Right ventricle myocardium superior (tissue), 1 donor: ENCODE measurements around the gene LMX1B. TPM values are rescaled to one million over a fixed set of nuclear protein-coding genes. Genes with fewer than 3 reads are reported as not detected.
"Not testable (repeated sequence)": the region's sequence is repeated elsewhere in the genome, so short reads cannot be mapped to it uniquely, and the experiment has no call there.

Source experiments
- ATAC-seq: fragments of 200-7000 bp; cut with Tn5 transposase; one replicate; pipeline ENCODE4 v1.9.1; 2020; ENCODE audit warnings: mild to moderate bottlenecking; ENCODE audit not compliant: poor library complexity
- DNase-seq: peaks from one replicate; pipeline ENCODE4 v3.0.0-alpha.2; 2020
- intact Hi-C: fragments of 100-400 bp; cut with DNase I; formaldehyde crosslinking; loops from one replicate; pipeline ENCODE4 v1.11.2; 2022
- total RNA-seq: library from RNA; stranded (reverse); fragmentation: NEBNext Ultra II Directional; extraction: Animal tissue kit (Norgen Biotek cat#: 25700); gene quantifications from one replicate; pipeline ENCODE4 v1.2.1, GENCODE V29; 2021
- donor health status: DM: no; HTN: yes; CAD: no; lungs with severe emphysema.

LMX1B gene
- total RNA-seq, 1 donor from 2014 or later, result 0.70 TPM

- no peak for ATAC-seq
- intact Hi-C loops, result loop anchor here (10.0 kb wide), 1 partner anchor 193 kb away; no protein-coding TSS in a partner anchor
- peak; percentile 31 for DNase-seq
Measured at GRCh38 chr9:126697330-126697729, 83.6 kb downstream of the LMX1B start.

GRCh38 chr9:126698251-126698650 is 84.5 kb downstream of the LMX1B start:
- ATAC-seq, result no peak
- no peak for DNase-seq
- intact Hi-C loops, result loop anchor here (10.0 kb wide), 1 partner anchor 193 kb away; no protein-coding TSS in a partner anchor

GRCh38 chr9:126698756-126699155 is 85.0 kb downstream of the LMX1B start:
- intact Hi-C loops, result loop anchor here (10.0 kb wide), 1 partner anchor 194 kb away; no protein-coding TSS in a partner anchor
- DNase-seq, result no peak
- ATAC-seq, result no peak

- intact Hi-C loops, result loop anchor here (10.0 kb wide), 1 partner anchor 195 kb away; no protein-coding TSS in a partner anchor
- DNase-seq (no peak), ATAC-seq (no peak)
Measured at GRCh38 chr9:126699401-126699881, 85.7 kb downstream of the LMX1B start.

- intact Hi-C loops, result no loop called here
- ATAC-seq (no peak), DNase-seq (no peak)
Measured at GRCh38 chr9:126700296-126700695, 86.6 kb downstream of the LMX1B start.

GRCh38 chr9:126700903-126701812 is 87.4 kb downstream of the LMX1B start:
- intact Hi-C loops, result no loop called here
- no peak for DNase-seq
- no peak for ATAC-seq

GRCh38 chr9:126701813-126702140 is 88.0 kb downstream of the LMX1B start:
- intact Hi-C loops, result no loop called here
- ATAC-seq, result no peak
- no peak for DNase-seq

GRCh38 chr9:126702151-126703001 is 88.6 kb downstream of the LMX1B start:
- intact Hi-C loops, result no loop called here
- DNase-seq (no peak), ATAC-seq (no peak)

GRCh38 chr9:126703002-126703865 is 89.5 kb downstream of the LMX1B start:
- no peak for DNase-seq
- ATAC-seq, result no peak
- intact Hi-C loops, result no loop called here

- DNase-seq (no peak), ATAC-seq (no peak)
- intact Hi-C loops, result no loop called here
Measured at GRCh38 chr9:126703866-126704156, 90.1 kb downstream of the LMX1B start.

- intact Hi-C loops, result no loop called here
- DNase-seq (no peak), ATAC-seq (no peak)
Measured at GRCh38 chr9:126704157-126704891, 90.6 kb downstream of the LMX1B start.

GRCh38 chr9:126704892-126705766 is 91.4 kb downstream of the LMX1B start:
- intact Hi-C loops, result loop anchor here (5.0 kb wide), 1 partner anchor 77 kb away; no protein-coding TSS in a partner anchor
- DNase-seq (peak; percentile 87), ATAC-seq (peak; percentile 81)

- DNase-seq (peak; percentile 82), ATAC-seq (peak; percentile 58)
- intact Hi-C loops, result loop anchor here (5.0 kb wide), 1 partner anchor 76 kb away; no protein-coding TSS in a partner anchor
Measured at GRCh38 chr9:126705767-126706697, 92.3 kb downstream of the LMX1B start.

- DNase-seq (no peak), ATAC-seq (no peak)
- intact Hi-C loops, result loop anchor here (5.0 kb wide), 1 partner anchor 76 kb away; no protein-coding TSS in a partner anchor
Measured at GRCh38 chr9:126706698-126707053, 92.9 kb downstream of the LMX1B start.

GRCh38 chr9:126707083-126707482 is 93.4 kb downstream of the LMX1B start:
- DNase-seq, result no peak
- no peak for ATAC-seq
- intact Hi-C loops, result loop anchor here (5.0 kb wide), 1 partner anchor 75 kb away; no protein-coding TSS in a partner anchor

- intact Hi-C loops, result loop anchor here (5.0 kb wide), 1 partner anchor 75 kb away; no protein-coding TSS in a partner anchor
- DNase-seq, ATAC-seq: not testable (repeated sequence)
Measured at GRCh38 chr9:126707712-126708111, 94.0 kb downstream of the LMX1B start.
